Stimulated activated CD8-positive, alpha-beta memory T cell treated with anti-CD3 and anti-CD28 coated beads, Interleukin-12 subunit alpha, Interleukin-12 subunit beta, amount 100 ng/mL, for 24 hours (primary cell): Measurements from ENCODE around the gene VPS35L.

Experiments
- DNase-seq: peaks from one replicate; pipeline ENCODE4 v3.0.0-alpha.2; 2020; ENCODE audit errors: extremely low read depth

VPS35L gene

DNA sequence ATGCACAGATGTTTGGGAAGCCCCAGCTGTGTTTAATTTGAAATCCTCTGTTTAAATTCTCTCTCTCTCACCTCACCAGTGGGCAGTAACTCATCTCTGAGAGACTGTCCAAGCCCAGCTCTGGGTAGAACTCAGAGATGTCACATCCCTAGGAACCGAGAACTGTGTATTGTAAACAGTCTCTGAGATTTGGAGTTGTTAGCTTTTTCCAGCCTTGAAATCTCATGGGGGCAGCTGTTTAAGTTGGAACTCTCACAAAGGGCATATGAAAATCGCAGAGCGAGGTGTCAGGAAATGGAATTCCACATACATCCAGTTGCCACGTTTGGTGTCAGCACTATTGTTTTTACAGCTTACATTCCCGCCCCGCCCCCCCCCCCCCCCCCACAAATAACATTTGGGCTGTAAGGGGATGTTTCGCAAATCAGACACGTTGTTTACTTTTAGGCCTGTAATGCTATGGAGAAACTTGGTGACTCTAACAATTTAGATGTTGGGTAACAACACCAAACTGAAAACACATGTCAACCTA lies 34.3 kb downstream of the VPS35L start:
- no peak for DNase-seq

DNA sequence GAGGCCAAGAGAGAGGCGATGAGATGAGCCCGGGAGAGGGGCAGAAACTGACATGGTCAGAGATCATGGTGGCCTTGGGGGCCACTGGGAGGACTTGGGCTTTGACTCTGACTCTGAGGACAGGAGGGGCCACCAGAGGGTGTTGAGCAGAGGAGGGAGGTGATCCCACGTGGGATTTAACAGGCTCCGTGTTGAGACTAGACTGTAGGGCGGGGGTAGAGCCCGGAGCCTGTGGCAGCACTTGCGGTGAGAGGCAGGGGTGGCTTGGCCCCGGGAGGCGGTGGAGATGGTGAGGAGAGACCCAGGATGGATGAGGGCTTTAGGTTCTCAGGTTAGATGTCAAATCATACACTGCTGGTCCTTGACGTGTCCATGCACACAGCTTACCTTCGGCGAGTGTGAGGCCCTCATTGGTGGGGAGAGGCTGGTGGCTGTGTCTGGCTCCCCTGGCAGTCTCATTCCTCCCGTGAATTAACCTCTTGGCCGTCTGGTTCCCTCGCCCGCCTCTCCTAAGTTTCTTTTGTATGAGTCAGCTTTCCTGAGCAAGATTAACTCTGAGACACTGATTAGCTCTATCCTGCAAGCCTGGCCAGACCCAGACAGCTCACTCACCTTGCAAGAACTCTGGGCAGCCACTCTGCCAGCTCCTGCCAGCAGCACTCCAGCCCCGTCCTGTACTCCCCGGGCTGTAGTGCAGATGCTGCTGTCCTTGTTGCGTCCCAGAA lies 39.7 kb downstream of the VPS35L start:
- DNase-seq: no peak

- no peak for DNase-seq
These were observed 43.5 kb downstream of the VPS35L start for GRCh38 chr16:19598805-19599510.

DNA sequence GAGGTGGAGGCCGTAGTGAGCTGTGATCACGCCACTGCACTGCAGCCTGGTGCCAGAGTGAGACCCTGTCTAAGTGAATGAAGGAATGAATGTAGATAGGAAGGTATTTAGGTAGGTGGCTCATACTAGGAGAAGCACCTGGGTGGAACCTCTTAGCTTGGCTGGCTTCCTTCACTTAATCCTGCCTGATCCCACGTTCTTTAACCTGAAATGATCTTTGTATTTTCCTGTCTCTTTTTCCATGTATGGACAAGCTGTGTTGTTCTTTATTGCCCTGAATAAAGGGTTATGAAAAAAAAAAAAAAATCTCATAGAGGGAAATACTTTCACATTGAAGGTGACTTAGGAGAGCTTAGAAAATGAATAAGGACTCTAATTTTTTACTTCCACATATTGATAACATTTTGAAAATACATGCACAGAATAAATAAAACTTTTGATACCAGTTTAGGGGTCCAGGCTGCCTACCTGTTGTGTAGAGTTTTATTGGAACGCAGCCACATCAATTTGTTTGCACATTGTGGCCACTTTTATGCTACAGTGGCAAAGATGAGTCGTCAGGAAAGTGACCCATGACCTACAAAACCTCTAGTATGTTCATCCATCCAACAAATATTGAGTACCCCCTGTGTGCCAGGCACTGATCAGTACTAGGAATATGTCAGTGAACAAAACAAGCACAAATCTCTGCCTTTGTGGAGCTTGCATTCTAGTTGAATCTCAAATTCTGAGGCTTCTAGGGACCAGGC lies 44.6 kb downstream of the VPS35L start:
- no peak for DNase-seq

DNA sequence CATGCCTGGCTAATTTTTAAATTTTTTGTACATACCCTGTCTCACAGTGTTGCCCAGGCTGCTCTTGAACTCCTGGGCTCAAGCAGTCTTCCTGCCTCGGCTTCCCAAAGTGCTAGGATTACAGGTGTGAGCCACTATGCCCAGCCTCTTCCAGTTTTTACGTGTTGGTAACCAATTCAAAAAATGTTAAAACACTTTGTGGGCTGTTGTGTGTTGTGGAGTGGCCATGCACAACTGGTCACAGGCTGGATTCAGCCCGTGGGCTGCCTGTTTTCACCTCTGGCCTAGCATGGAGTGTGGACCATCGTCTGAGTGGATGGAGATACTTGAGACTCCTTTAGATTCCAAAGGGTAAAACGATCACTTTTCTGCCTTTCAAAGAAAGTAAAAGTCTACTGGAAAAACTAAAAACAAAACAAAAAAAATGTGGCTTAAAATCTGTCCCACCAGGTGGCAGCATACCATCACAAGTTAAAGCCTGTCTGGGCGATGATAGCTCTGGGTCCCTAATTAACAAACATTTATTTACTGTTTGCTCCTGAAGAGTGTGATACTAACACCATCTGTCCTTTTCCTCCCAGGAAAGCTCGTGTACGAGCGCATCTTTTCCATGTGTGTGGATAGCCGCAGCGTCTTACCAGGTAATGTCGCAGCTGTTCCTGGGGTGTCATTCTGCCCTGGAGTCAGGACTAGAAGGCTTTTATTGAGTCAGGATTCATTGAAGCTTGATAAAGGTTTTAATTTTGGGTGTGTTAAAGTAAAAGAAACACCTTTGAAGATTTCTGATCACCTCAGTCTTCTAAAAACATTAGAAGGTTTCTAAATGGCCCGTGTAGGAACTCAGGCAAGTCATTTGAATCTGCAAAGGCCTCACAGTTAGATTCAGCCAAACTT lies 45.8 kb downstream of the VPS35L start:
- no peak for DNase-seq

- DNase-seq: no peak
These were observed 49.4 kb downstream of the VPS35L start for GRCh38 chr16:19604911-19605310.

- DNase-seq: no peak
These were observed 50.2 kb downstream of the VPS35L start for GRCh38 chr16:19605701-19606100.

- DNase-seq: no peak
These were observed 52.2 kb downstream of the VPS35L start for GRCh38 chr16:19607616-19608280.

- no peak for DNase-seq
These were observed 53.9 kb downstream of the VPS35L start for GRCh38 chr16:19609359-19609758.

- no peak for DNase-seq
These were observed 54.7 kb downstream of the VPS35L start for GRCh38 chr16:19610200-19610599.

- DNase-seq: no peak
These were observed 58.3 kb downstream of the VPS35L start for GRCh38 chr16:19613834-19614233.

- DNase-seq: no peak
These were observed 60.7 kb downstream of the VPS35L start for GRCh38 chr16:19616241-19616640.

DNA sequence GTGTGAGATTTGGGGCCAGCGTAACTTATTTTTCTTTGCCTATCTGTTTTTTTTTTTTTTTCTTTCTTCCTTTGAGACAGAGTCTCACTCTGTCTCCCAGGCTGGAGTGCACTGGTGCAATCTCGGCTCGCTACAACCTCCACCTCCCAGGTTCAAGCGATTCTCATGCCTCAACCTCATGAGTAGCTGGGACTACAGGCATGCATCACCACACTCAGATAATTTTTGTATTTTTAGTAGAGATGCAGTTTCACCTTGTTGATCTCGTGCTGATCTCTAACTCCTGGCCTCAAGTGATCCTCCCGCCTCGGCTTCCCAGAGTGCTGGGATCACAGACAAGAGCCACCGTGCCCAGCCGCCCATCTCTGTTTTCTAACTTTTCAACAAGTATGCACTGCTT lies 63.4 kb downstream of the VPS35L start:
- DNase-seq: no peak

GRCh38 chr16:19621445-19621844 lies 65.9 kb downstream of the VPS35L start:
- DNase-seq: no peak

GRCh38 chr16:19625039-19625438 lies 69.5 kb downstream of the VPS35L start:
- no peak for DNase-seq

DNA sequence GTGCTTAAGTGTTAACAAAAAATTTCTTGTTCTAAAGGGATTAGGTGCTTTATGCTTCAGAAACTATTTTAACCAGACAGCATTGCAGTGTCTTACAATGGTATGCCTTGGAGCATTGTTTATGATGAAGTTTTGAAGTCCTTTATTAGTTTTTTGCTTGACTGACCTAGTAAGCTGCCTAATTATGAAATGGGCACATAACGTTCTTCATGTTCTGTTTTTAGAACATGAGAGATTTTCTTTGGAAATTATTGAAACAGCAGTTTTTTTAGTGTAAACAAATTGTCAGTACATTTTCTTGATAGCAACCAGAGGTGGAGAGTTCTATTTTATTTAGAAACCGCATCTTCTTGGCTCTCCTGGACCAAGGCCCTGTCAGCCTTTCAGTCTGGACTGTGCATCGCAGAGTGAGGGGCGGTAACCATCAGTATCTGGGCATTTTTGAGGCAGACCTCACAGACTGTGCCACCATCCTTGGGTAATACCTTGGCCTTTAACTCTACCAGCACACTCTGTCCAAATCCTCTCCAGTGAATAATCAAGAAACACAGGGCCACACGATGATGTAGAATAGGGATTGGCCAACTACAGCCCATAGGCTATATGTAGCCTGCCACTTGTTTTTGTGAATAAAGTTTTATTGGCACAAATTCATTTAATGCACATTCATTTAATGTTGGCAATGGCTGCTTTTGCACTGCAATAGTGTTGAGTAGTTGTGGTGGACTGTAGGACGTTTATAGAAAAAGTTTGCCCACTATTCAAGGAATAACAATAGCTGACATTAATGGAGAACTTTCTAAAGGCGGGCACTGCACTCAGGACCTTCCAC lies 81.1 kb downstream of the VPS35L start:
- DNase-seq: no peak

DNA sequence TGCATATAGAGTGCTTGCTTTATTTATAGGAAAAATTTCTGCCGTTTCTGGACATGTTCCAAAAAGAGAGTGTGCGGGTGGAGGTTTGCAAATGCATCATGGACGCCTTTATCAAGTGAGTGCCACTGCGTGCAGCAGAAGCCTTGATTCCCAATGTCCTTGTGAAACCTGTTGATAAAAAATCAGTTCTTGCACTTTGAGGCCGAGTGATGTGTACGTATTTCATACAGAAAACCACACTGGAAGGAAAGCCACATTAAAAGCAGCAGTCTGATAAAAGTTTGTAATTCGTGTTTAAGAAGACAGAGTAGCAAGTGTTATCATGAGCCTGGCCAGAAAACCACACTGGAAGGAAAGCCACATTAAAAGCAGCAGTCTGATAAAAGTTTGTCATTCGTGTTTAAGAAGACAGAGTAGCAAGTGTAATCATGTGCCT lies 84.5 kb downstream of the VPS35L start:
- DNase-seq: no peak

- DNase-seq: no peak
These were observed 87.0 kb downstream of the VPS35L start for GRCh38 chr16:19642501-19642900.

GRCh38 chr16:19644877-19645276 lies 89.4 kb downstream of the VPS35L start:
- no peak for DNase-seq

DNA sequence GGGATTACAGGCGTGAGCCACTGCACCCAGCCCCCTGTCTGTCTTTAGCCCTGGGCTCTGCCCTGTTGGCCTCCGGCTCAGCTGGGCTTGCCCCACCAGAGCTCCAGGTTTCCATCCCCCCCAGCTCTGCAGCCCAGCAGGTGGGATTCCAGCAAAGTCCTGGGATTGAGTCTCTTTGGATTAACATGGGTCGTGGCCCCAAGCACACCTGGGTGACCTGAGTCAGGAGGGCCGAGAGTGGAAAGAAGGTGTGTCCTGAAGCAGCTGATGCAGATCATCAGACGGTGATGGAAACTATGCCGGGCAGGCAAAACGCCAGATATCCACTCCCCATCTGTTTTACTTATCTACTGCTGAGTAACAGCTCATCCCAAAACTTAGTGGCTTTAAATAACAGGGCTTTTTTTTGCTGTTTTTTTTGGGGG lies 90.1 kb downstream of the VPS35L start:
- DNase-seq: no peak
